Measurements from ENCODE around the gene COLGALT1.

Gene COLGALT1

GRCh38 chr19:17599780-17600179 lies 44.3 kb downstream of the COLGALT1 start:
- ATAC-seq: no peak
- no peak for DNase-seq

DNA sequence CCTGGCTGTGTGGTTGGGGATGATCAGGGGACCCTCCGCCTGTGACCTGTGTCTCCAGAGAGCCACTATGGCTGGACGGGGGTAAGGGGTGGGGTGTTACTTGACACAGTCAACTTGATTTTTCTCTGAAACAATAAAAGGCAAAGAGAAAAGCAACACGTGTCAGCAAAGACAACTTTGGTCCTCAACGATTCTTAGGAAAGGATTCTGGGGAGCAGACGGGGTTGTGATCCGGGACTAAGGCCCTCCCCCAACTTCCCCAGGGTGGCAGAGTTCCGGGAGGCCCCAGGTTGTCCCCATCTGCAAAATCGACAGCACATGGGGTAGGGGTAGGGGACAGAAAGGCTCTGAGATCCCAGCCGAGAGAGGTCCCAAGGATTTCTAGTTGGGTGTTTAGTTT lies 46.2 kb downstream of the COLGALT1 start:
- no peak for ATAC-seq
- no peak for DNase-seq

GRCh38 chr19:17602217-17602616 lies 46.8 kb downstream of the COLGALT1 start:
- no peak for ATAC-seq
- no peak for DNase-seq

DNA sequence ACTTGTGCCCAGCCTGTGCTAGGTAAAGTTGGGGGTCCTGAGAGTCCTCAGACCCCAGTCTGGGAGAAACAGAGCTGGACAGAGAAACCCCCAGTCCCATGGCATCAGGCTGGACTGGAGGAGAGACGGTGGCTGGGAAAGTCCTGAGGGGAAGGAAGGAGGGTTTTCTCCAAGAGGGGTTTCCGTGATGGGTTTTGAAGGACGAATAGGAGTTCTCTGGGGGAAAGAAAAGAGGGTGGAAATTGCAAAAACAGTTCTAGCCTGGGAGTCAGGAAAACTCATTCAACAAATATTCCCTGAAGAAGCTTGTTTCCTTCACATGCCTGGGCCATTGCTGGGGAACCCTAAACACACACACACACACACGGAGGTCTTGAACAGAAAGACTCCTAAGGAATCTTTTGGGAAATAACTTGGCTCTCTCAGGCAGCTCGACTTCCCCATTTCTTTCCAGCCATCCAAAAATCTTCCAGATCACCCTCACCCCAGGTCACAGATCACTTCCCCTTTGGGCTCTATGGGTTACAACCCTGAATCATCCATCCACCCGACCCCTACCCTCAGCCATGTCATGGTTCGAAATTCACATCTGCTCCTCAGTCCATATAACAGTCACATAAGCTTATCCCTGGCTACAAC lies 47.5 kb downstream of the COLGALT1 start:
- no peak for DNase-seq
- no peak for ATAC-seq

DNA sequence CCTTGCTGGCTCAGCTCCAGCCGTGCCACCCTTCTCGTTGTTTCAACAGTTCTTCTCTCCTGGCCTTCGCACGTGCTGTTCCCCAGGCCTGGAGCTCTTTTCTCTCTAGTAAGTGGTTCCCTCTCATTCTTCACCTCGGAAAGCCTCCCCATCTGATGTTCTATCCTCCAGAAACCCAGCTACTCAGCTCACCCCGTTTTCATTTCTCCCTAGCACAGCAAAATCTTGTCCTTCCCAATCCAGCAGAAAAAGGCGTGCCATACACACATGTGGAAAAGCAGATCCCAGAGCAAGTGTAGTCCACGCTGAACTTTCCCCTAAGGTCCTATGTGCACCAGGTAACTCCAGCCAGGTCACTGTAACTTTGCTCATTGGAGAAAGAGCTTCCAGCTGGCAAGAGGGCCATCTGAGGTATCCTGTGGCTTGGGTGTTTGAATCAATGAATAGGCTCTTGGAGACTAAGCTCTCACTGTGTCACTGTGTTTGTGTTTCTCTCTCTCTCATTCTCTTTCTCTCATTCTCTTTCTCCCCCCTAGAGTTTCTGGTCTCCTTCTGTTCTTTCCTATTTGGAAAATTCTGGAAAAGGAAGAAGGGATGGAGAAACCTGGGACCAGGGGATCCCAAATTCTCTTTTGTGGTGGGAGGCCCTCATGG lies 49.0 kb downstream of the COLGALT1 start:
- DNase-seq: no peak
- ATAC-seq: no peak

GRCh38 chr19:17605117-17605516 lies 49.7 kb downstream of the COLGALT1 start:
- DNase-seq (no peak), ATAC-seq (no peak)

- ATAC-seq: peak; percentile 86
- DNase-seq: peak; percentile 85
These were observed 50.5 kb downstream of the COLGALT1 start for GRCh38 chr19:17605761-17606589.

GRCh38 chr19:17606590-17607185 lies 51.2 kb downstream of the COLGALT1 start:
- peak; percentile 8 for ATAC-seq
- DNase-seq: no peak

DNA sequence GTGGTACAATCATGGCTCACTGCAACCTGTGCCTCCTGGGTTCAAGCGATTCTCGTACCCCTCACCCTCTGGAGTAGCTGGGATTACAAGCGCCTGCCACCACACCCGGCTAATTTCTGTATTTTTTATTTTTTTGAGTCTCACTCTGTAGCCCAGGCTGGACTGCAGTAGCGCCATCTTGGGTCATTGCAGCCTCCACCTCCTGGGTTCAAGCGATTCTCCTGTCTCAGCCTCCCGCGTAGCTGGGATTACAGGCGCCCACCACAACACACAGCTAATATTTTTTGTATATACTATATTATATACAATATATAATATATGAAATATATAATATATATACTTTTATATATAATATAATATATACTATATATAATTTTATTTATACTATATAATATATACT lies 52.5 kb downstream of the COLGALT1 start:
- DNase-seq (no peak), ATAC-seq (no peak)

DNA sequence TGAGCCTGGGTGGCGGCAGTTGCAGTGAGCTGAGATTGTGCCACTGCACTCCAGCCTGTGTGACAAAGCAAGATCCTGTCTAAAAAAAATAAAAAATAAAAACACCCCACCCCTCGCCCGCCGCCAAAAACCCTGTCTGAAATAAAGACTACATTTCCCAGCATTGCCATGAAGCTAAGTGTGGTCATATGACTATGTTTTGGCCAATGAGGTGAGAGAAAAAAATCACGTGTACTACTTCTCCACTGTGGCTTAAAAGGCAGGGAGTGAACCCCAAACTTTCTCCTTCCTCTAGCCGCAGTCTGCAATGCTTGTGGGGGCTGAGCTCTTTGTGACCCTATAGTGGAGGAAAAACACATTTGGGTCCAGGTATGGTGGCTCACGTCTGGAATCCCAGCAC lies 54.9 kb downstream of the COLGALT1 start:
- DNase-seq (no peak), ATAC-seq (no peak)

GRCh38 chr19:17611462-17612244 lies 56.2 kb downstream of the COLGALT1 start:
- ATAC-seq (no peak), DNase-seq (no peak)

- no peak for ATAC-seq
- DNase-seq: no peak
These were observed 59.0 kb downstream of the COLGALT1 start for GRCh38 chr19:17614476-17614875.

GRCh38 chr19:17615889-17616685 lies 60.6 kb downstream of the COLGALT1 start:
- ATAC-seq: no peak
- no peak for DNase-seq

DNA sequence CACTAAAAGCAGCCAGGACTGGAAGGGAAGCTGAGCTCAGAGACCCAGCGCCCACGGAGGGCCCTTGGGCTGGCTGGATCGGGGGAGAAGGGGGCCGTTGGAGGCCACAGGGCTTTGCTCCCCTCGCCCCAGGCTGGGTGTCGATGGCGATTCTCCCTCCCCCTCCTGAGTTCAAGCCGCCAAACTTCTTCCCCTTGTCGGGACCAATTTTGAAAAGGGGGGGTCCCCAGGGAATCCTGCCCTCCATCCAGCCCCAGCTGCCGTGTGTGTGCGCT lies 61.2 kb downstream of the COLGALT1 start:
- ATAC-seq (no peak), DNase-seq (no peak)

- no peak for ATAC-seq
- no peak for DNase-seq
These were observed 61.7 kb downstream of the COLGALT1 start for GRCh38 chr19:17616961-17617806.

- ATAC-seq (no peak), DNase-seq (no peak)
These were observed 62.4 kb downstream of the COLGALT1 start for GRCh38 chr19:17617807-17618192.

DNA sequence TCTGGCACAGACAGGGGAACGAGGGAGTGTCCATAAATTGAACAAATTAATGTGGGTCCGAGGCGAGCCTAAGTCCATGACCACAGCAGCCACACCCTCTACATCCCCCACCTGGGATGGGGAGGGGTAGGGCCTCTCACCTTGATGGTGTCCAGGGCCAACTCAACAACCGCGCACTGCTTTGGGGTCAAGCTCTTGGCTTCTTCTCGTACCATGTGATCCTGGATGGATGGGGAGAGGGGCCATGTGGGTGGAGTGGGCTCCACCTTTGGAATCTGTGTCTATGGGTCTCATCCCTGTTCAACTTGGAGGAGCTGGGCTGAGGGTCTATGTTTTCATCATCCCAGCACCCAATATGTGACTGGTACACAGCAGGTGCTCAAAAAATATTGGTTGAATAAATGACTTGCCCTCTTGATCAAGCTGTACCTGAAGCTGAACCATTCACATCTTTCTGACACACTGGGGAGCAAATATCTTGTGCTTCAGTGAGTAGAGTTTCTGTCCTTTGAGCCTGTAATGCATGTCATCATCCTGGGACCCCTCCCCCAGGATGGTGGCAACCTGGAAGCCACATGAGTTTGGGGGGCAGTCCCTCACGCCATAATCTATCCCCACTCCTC lies 62.9 kb downstream of the COLGALT1 start:
- no peak for ATAC-seq
- DNase-seq: no peak

- no peak for ATAC-seq
- DNase-seq: no peak
These were observed 63.5 kb downstream of the COLGALT1 start for GRCh38 chr19:17618936-17619335.

DNA sequence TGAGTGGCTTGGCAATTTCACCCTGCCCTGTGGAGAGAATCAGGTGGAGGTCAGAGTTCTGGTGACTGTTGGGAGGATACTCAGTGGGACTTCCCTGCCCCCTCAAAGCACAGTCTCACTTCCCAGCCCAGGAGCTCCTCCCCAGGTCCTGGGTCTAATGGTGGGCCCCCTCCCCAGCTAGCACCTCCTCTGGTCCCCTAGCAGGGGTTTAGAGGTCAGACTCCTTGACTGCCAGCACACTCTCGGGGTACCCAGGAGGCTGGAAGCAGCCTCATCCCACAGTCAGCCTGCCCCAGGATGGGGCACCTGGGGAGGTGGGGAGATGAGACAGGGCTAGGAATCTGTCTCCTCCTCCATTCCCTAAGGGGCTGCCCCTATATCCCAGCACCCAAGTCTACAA lies 65.2 kb downstream of the COLGALT1 start:
- DNase-seq (no peak), ATAC-seq (no peak)

Measured in stimulated activated naive CD8-positive, alpha-beta T cell treated with anti-CD3 and anti-CD28 coated beads, Interleukin-15, Interleukin-2, amounts not matched to agents 100 U/mL and 50 U/mL, for 24 hours (primary cell).